HL-60 (cell line): ENCODE measurements around the gene SLC39A2.

Experiments
- CTCF ChIP-seq: IDR thresholded peaks from one replicate; pipeline ENCODE4 v1.5.1; 2011; ENCODE audit warnings: low read length, control low read depth, inconsistent platforms; ENCODE audit not compliant: insufficient read depth
- GABPA ChIP-seq: IDR thresholded peaks from 2 replicates; pipeline ENCODE4 v1.6.1; 2012; ENCODE audit warnings: low read depth
- POLR2AphosphoS5 ChIP-seq: IDR thresholded peaks from 2 replicates; pipeline ENCODE4 v1.6.1; 2012; ENCODE audit warnings: low read depth
- REST ChIP-seq: IDR thresholded peaks from 2 replicates; pipeline ENCODE4 v1.6.1; 2012; ENCODE audit warnings: low read depth; ENCODE audit not compliant: insufficient replicate concordance

GRCh38 chr14:20969336-20969735 is 29.8 kb upstream of the SLC39A2 start:
- TF ChIP-seq CTCF (no peak), POLR2AphosphoS5 (no peak), GABPA (no peak), REST (no peak)
